Activated CD8-positive, alpha-beta memory T cell treated with anti-CD3 and anti-CD28 coated beads for 48 hours (primary cell): Measurements from ENCODE around the gene CSH2.

Experiments
- DNase-seq, 3 experiments: peaks; one replicate each; pipeline ENCODE4 v3.0.0-alpha.2; 2020; ENCODE audit warnings: low read depth in 2 of 3, low spot score in 2 of 3

Gene CSH2

DNA sequence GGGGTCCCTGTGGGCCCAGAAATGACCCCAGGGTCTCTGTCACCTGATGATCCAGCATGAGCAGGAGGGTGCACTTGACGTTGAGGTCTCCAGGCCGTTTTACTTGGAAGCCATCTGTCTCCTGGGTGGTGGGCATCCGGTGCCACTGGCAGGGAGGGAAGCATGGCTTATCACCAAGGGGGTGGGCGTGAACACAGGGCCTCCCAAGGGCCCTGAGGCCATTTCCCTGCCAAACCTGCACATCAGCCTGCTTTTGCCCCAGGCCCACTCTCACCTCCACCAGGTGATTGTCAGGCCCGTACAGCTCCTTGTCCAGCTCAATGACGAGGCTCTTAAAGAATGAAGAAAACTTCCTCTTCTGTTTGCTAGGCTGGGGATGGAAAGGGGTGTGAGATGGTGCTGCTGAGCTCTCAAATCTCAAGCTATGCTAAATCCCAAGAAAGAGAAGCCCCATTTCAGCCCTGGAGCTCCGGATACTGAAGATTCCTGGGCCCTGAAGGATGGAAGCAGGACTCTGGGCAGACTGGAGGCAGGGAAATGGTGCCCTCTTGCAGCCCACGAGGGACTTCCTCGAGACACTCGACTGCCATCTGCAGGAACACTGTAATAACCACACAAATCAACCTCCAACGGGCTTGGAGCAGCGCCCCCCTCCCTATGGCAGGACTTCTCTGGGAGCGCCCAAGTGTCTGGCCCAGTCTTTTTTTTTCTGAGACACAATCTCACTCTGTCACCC is 38.9 kb downstream of the CSH2 start:
- no peak for DNase-seq

GRCh38 chr17:63833741-63834373 is 39.6 kb downstream of the CSH2 start:
- DNase-seq: no peak

DNA sequence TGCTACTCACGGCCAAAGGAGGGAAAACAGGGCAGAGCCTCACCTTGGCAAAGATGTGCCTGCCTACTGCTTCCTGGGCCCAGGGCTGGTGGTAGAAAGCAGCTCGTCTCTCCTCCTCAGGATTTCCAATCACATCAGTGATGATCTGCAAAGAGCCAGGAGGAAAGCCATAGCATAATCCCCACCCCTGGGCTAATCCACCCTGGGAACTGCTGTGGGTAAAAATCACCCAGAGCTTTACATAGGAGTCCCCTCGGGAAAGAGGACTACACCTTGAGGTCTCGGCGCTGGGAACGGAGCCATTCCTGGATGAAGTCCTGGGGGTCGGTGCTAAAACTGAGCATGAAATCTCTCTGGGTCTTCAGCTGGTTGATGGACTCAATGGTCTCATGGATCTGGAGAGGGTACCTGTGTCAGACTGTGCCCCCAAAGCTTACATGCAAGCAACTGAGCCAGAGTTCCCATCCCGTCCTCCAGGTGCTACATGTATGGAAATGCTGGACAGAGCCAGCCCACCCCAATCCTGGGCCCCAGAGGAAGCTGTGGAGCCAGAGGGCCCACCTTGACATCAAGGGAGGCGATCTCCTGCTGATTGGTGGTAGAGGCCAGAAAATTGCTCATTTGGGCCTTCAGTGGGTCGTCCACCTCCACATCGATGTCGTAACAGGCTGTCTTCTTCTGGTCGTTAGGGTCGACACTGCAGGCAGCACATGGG is 40.3 kb downstream of the CSH2 start:
- no peak for DNase-seq

DNA sequence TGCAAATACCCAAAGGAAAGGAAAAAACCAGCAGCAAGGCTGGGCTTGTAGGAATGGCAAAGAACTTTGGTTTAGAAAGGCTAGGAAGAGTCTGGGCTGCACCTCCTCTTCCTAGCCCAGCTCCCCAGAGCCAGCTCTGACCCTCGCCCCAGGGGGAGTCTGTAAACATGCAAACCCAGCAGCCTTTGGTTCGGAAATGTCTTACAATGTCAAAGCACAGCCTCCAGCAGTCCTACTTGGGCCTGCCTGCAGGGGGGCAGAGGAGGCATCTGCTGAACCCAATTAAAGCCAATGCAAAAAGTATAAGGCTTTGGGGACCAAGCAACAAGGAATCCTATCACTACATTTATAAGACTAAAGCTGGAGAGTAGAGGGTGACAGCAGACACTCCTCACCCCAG is 41.0 kb downstream of the CSH2 start:
- DNase-seq: no peak

- DNase-seq: no peak
Measured at GRCh38 chr17:63832014-63832413, 41.5 kb downstream of the CSH2 start.

GRCh38 chr17:63831505-63831904 is 42.0 kb downstream of the CSH2 start:
- DNase-seq: no peak

- no peak for DNase-seq
Measured at GRCh38 chr17:63830904-63831491, 42.5 kb downstream of the CSH2 start.

- DNase-seq: no peak
Measured at GRCh38 chr17:63830278-63830677, 43.2 kb downstream of the CSH2 start.

DNA sequence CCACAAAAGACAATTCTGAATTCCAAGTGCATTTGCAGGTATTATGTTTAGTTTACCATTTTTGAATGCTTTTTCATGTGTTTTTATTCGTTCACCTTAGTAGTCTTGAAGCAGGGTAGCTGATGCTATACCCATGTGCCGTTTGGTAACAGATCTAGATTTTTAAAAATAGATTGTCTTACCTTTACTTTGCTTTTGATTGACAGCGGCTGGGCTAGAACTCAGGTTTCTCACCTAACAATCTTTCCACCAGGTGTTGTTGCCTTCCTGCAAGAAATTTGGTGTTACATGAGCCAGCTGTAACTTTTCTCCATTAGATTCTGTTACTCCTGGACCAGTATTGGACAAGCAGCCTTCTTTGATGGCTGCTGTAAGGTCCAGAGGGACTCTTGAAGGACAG is 44.5 kb downstream of the CSH2 start:
- DNase-seq: no peak

DNA sequence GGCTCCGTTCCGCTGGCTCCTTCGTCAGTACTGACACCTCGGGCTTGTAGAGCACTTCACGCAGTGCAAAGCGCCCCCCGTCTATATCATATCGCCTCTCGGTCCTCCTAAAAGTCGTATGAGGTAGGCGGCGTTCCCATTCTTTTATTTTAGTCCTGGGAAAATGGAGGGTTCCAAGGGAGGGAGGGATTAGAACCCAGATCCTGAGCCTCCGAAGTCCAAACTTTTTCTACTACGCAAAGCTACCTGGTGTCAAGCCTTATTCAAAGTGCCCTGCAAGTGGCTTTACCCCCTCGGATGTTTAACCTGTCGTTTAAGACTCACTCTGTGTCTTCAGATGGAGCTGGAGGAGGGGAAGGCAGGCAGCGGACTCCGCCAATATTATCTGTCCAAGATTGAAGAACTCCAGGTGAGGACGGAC is 45.7 kb downstream of the CSH2 start:
- DNase-seq: no peak

- DNase-seq: peak; percentile 84 to 89 (median 87)
Measured at GRCh38 chr17:63827002-63827800, 46.3 kb downstream of the CSH2 start, which contains the start of the genes FTSJ3 and PSMC5. FTSJ3 (minus strand) TSS chr17:63827663; CDS start chr17:63826902, 761 bp downstream. PSMC5 (plus strand) TSS chr17:63827431; CDS start chr17:63827491, 60 bp downstream.

DNA sequence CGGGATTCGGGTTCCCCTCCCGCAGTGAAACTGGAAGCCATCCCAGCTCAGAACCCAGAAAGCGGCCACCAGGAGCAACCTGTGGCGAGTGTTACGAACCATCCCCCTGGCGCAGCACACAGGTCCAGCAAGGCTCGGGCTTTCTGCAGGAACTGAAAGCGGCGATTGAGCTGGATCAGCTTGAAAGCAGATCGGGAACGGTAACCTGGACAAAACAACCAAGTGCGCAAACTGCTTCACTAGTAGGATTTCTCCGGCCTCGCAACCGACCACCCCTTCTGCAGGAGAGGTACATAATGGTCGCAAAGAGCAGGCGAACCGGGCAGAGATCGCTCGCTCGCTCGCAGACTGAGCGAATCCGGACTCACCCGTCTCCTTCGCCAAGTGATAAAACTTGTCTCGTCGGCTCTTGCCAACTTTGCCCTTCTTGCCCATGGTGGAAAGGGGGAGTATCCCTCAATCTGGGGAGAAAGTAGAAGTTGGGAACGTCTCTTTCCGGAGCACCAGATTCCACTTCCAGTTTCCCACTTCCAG is 46.9 kb downstream of the CSH2 start:
- DNase-seq: no peak

GRCh38 chr17:63824362-63824761 is 49.1 kb downstream of the CSH2 start:
- DNase-seq: no peak

GRCh38 chr17:63823659-63824331 is 49.7 kb downstream of the CSH2 start:
- DNase-seq: no peak

- no peak for DNase-seq
Measured at GRCh38 chr17:63822537-63822936, 50.9 kb downstream of the CSH2 start.
